Measurements from ENCODE around the gene CTLA4.
A peak's percentile ranks its signal among the peaks of the same experiment; 100 is the strongest.

CTLA4 gene

DNA sequence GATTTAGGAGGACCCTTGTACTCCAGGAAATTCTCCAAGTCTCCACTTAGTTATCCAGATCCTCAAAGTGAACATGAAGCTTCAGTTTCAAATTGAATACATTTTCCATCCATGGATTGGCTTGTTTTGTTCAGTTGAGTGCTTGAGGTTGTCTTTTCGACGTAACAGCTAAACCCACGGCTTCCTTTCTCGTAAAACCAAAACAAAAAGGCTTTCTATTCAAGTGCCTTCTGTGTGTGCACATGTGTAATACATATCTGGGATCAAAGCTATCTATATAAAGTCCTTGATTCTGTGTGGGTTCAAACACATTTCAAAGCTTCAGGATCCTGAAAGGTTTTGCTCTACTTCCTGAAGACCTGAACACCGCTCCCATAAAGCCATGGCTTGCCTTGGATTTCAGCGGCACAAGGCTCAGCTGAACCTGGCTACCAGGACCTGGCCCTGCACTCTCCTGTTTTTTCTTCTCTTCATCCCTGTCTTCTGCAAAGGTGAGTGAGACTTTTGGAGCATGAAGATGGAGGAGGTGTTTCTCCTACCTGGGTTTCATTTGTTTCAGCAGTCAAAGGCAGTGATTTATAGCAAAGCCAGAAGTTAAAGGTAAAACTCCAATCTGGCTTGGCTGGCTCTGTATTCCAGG, at the start of gene CTLA4:
Gene CTLA4 (plus strand): TSS at position 211 of the 640 bp plus-strand sequence. CDS start 172 bp downstream, at position 383.
- DNase-seq, result peak; percentile 64

DNA sequence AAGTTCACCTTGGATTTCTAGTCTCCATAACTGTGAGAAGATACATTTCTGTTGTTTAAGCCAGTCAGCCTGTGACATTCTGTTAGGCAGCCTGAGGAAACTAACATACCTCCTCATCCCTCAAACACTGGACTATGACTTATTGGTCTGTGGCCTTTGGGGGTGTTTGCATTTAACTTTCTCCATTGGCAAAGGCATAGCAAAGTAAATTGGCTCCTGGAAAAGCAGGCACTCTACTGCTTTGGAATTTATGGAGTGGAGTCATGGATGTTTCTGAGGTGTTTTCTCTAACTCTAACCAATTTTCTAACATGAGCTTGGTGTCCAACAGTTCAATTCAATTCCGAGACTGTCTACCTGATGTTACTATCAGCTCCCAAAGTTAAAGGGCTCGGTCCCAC, 48.9 kb upstream of the CTLA4 start:
- no peak for DNase-seq

DNA sequence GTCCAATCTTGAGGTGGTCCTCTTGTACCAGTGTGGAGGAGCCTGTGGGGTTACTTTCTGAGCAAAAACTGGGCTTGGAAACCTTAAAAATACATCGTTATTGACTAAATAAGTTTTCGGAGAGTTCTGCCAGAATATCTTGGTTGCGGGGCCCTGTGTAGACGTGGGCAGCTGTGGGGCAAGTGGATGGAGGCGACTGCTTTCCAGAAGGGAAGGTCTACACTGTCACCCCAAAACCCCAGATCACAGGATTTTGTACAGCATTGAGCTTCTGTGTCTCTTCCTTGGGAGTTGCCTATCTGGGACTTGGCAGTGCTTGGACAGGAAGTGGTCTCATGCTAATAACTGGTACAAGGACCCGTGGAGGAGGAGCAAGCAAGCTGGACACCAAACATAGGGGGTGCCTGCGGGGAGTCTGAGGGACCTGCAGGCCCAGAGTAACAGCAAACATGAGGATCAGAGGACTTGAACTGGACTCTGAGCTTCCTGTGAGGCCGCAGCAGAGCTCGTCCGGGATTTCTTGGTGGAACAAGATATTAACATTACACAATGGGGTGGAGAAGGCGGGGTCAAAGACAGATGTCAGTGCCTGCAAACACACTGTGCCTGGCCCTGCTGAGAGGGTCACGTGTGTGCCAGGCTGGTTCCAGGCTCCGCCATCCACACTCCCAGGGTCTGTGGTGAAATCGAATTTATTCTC, 48.0 kb upstream of the CTLA4 start:
- DNase-seq, result no peak

DNA sequence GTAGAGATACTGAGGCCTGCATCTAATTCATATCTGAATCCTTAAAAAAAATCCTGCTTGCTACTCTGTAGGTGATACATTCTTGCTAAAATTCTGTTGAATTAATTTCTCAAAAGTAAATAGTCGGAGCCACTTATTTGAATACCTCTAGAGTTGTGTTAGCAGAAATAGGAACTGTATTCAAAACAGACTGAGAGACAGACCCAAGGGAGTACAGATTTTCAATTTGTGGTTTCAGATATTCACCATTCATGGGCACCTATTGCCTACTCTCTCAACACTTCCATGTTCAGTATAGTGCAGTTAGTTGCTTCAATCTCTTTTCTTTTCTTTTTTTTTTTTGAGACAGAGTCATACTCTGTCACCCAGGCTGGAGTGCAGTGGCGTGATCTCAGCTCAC, 46.6 kb upstream of the CTLA4 start:
- no peak for DNase-seq

DNA sequence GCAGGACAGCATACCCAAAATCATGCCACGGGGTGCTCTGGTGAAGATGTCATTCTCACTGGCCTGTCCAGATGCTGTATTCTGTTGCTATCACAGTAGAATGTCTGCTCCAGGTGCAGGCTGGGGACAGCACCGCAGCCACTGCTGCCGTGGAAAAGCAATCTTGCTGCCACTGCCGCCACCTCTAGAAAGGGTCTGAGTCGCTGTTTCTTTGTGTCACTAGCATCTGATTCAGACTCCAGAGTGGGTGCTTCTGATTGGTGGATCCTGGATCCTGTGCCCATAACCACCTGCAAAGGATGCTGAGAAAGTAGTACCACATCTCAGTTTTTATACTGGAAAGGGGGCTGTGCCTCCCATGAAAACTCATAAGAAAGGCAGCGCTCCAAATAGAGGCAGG, 45.3 kb upstream of the CTLA4 start:
- DNase-seq, result no peak

DNA sequence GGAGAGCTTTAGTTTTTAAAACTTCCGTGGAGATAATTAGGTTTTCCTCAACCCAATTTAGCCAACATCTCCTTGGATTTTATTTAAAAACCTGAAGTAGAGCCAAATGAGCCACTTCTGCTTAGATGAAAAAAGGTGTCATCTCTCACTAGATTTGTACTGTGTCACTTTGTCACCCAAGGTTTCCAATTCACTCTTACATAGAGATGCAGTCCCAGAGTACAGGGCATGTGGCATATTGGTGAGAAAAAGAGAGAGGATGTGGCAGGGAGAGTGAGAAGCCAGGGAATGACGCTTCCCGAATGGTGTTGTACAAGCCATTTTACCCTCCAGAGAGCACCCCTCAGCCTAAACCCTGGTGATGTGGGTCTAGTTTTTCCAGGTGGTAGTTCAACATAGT, 44.4 kb upstream of the CTLA4 start:
- DNase-seq, result no peak

DNA sequence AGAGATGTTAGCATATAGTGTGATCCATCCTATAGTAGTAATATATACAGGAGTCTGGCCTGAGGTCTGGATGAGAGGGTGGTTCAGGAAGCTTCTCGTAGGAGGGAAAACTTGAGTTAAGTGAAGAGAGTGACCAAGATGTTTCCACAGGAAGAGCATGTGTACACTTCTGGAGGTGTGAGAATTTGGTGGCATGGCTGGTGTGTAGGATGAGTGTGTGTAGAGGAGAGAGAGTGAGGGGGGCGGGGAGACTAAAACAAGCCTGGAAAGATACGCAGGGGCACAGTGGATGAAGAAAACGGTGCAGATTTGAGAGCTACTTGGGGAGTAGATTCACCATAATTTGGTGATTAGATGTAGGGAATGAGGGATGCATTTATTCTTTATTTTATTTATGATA, 43.5 kb upstream of the CTLA4 start:
- DNase-seq, result no peak

DNA sequence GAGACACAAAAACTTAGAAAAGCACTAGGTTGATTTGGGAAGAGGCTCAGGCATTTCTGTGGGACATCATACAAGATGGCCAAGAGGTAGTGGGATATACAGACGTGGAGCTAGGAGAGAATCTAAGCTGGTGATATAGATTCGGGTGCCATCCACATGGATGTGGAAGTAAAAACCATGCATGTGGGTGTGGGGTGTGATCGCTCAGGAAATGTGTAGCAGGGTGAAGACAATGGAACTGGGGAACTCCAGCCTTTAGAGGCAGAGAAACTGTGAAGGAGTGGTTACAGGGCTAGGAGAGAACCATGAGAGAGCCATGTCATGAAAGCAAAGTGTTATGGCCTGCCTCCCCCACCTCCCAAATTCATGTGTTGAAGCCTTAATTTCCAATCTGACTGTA, 43.0 kb upstream of the CTLA4 start:
- no peak for DNase-seq

DNA sequence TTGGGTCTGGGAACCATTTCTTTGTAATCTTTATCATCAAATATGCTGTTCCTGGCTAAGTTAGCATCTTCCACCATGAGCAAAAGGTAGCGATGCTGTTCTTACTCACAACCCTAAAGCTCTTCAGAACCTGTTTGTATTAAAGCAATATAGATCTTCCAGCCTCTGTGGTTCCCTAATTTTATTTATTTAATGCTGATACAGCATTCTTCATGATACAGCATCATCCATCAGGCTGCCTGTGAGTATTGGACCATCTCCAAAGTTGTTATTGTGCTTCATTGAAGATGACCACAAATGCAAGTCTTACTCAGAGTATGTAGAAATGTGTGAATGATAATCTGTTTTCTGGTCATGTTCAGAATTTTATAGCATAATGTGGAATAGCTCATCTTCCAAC, 40.9 kb upstream of the CTLA4 start:
- no peak for DNase-seq

DNA sequence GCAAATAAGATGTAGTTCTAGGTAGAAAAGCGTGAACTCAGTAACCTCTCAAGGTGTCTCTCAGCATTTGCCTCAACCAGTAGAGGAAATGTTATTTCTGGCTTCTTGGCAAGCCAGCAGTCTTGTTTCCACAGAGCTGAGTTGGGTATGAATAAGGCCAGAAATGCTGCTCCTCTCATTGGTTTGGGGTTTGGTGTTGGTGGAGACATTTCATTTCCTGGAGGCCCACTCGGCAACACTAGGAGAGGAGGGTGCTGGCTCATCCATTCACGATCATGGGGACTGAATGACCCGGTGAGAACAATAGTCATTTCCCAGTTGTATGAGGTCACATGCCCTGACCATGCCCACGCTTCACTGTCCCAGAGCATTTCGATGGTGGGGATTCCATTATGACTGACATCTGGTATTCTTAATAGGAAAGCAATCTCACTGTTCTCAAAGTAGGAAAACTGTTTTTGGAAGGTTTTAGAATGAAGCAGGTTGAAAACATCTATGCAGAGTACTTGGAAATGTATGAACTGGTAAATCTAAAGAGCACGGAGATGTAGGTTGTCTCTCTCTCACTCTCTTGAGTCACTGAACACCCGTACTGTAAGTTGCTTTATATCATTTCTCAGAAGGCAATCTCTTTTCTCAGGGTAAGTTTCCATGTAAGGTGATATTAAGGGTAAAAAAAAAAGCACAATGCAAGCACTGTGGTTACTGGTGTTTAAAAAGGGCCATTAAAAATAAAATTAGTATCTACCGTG, 37.1 kb upstream of the CTLA4 start:
- DNase-seq, result no peak

DNA sequence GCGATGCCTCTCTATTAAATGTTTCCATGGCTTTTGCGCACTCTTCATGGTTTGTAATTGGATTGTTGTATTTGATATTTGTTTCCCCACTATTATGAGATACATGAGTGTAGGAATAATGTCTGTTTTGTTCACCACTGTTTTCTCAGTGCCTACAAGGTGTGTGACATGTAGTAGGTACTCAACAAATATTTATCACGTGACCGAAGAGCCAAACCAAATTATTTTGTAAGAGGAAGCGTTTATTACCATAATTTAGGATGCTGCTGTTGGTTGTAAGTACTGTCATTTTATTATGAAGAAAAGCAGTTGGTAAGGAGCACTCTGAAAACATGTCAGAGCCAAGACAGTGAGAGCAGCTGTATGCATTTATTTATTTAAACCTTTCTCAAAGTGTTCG, 32.2 kb upstream of the CTLA4 start:
- no peak for DNase-seq

DNA sequence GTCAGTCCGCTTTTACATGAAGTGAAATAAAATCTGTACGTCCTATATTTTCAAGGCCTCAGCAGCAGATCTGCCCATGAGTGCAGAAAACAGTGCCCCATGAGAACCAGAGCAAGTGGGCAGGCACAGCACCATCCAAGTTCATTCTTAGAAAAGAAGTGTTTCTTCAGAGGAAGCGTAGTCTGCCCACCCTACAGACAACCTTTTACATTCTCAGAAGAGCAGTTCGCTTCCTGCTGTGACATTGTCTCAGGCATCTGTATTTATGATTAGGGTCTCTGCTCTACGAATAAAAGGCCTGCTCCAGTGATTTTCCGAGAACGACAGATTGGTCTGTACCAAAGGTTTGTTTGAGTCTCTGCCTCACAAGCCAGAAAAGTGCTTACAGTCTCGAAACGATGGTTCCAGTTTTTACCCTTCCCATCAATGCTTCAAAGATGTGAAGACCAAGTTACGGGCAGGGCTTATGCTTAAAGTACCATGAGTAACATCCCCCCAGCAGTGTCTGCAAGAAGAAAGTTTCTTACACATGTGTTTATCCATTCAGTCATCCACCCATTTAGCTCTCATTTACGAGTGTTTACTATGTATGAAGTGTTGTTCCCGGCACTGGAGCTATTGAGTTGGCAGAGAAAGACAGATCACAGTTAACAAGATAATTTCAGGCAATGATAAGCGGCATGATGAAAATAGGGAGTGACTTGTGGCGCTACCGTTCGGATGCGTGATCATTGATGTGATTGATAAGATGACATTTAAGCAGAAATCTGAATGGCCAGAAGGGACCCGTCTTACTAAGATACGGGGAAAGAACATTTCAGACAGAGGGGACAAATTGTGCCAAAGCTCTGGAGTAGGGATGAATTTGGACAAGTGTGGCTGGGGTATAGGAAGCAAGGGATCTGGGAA, 31.4 kb upstream of the CTLA4 start:
- DNase-seq, result no peak

DNA sequence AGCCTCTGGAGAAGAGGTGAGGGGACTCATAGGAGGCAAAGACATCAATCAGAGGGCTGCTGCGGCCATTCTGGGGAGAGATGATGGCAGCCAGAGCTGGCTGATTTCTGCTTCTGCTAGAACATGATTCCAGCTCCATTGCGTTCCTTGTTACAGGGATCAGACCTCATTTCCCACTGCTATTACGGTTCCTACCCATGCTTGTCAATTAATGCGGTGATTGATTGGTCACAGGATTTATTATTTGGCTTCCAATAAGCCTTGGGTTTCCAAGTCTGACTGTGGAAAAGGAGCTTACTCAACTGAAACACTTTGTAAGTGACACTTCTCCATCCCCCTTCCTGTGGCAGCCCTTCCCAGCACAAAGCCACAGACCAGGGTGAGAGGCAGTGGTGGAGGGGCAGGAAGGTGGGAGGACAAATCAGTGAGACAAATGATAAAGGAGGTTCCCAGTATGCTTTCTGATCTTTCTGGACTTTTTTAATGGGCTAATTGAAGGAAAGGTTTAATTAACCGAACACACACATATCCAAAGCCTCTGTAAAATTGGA, 26.8 kb upstream of the CTLA4 start:
- DNase-seq, result no peak

DNA sequence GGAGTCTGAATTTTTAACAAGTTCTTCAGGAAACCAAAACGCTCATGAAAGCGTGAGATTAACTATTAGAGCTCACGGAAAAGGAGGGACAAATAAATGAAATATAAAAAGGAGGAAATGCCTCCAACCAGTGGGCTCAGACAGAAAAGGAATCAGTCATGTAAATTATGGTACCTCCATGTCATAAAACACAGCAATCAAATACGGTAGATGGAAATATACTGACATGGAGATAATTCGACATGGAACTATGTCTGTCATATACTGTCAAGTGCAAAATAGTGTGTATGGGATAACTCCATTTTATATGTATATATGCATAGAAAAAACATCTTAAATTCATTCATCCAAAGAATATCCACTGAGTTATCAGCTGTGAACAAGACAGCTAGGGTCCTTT, 25.9 kb upstream of the CTLA4 start:
- no peak for DNase-seq

DNA sequence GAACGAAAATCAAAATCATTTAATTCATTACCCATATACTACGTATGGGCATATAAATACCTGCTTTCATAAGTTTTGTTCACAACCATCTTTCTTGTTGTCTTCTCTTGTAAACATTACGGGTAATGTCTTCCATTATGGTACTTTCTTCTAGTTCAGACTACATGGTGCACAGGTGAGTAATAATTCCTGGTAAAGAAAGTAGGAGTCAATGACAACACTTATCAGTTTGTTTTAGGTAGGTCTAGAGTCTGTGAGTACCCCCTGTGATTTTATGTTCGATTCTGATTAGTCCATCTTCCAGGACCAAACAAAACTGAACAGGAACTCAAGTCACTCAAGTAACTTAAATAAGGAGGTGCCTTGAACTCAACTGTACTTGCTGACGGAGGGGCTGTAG, 25.2 kb upstream of the CTLA4 start:
- no peak for DNase-seq

DNA sequence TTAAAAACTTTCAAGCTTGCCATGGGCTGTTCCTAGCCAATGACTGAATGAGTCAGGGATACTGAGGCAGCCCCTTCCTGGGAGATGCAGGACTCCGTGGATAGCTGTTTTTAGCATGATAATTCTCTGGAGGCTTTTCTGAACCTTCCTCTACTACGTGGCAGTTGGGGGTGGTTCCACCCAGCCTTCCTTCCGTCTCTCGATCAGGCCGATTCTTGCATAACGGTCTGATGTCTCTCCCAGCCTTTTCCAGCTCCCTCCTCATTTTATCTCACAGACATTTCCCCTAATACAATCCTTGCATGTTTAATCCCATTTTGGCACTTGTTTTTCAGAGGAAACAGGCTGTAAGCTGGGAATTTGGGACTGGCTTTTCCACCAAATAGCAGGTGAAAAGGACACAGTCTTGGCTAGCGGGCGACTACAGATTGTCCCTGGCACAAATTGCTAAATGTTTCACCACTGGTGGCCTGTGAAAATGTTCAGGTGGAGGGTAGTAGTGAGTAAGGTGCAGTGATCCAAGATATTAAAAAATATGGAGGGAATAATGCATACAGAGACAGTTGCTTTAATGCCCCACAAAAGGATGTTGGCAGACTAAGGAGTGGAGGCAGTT, 21.0 kb upstream of the CTLA4 start:
- no peak for DNase-seq

DNA sequence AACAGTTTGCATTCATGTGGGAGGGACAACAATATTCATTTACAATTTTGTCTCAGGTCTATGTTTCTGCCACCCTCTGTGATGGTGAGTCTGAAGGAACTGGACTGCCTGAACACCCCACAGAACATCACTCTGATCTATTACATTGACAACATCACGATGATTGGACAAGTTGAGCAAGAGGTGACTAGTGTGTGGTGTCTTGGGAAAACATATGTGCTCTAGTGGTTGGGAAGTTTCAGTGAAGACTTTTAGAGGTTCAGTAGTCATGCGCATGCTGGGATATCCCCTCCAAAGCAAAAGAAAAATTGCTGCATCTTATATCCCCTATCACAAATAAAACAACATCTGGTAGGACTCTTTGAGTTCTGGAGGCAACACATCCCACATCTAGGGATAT, 18.6 kb upstream of the CTLA4 start:
- DNase-seq, result no peak

DNA sequence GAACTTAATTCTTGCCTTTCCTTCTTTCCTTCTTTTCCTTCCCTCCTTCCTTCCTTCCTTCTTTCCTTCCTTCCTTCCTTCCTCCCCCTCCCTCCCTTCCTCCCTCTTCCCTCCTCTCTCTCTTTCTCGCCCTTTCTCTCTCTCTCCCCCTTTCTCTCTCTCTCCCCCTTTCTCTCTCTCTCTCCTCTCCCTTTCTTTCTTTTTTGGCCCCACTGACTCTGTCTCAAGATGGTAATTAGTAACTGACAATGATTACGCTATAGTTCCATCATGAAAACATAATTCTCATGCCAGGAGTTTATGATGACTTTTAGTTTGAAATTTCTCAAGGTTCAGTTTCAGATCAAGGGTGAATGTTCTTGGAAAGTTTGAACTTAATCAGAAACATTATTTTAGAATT, 14.8 kb upstream of the CTLA4 start:
- DNase-seq, result no peak

DNA sequence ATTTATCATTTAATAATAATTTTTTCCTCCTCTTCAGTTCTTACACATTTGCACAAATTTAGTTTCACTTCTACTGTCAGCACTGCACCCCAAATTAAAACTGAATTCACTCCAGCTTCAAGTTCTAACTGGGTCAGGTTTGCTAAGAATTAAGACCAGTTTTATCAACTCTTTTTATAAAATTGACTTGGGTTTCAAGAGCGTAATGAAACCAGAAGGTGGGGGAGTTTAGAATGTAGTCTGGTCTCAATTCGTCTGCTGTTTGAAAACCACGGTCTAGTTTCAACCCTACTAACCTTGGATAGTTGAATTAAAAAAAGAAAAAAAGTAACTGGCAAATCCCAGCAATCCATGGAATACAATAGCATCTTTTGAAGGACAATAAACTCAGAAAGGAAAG, 14.3 kb upstream of the CTLA4 start:
- DNase-seq, result no peak

DNA sequence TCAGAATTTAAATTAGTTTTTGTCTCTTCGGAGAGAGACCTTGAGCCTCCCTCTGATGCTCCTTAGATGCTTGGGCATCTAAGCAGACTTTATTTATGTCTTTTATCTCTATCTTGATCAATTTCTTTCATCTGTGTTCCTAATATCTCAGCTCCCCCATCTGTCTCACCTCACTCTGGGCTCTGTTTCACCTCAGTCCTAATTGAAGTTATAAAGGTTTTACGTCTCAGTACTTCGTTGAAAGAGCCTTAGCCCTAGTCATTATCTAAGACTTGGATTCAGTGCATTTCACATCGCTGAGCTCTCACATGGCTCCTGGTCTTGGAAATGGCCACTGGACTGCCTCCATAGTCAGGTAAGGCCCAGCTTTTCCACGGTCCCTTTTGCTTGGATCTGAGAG, 13.8 kb upstream of the CTLA4 start:
- DNase-seq, result no peak

DNA sequence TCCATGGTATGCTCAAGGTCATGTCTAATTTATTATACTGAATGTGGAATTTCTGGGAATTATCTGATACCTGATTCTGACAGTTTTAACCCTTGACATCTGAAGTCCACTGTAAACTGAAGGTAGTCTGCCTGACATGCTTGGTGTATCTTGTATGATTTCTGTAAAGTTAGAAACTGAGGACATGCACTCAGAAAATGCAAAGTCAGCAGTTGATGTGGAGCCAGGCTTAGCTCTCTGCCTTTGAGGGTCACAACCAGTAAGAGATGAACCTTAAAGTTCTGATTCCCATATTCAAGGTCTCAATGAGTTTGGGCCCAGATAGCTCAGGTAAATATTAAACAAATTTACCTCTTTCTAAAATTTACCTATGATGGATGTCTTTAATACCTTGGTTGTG, 12.3 kb upstream of the CTLA4 start:
- no peak for DNase-seq

DNA sequence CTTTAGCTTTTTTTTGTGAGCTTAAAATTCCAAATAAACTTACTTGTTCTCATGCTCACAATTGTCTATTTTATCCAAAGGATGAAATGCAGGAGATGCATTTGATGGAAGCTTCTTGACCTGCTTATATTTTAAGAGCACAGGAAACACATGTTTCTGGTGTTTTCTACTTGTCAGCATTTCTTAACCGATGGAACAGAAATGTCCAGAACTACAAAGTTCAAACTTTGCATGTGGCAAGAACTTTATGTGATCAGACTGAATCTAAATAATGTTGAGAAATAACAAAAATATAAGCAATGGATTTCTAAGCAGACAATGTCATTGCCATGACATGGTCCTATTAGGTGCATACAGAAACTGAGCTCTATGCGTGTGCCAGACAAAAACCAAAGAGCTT, 9.9 kb upstream of the CTLA4 start:
- DNase-seq, result no peak
